ENCODE data around the gene PFKL.
A peak's percentile ranks its signal among the peaks of the same experiment; 100 is the strongest.
"Not testable (repeated sequence)": the region's sequence is repeated elsewhere in the genome, so short reads cannot be mapped to it uniquely, and the experiment has no call there.

Gene PFKL

DNA sequence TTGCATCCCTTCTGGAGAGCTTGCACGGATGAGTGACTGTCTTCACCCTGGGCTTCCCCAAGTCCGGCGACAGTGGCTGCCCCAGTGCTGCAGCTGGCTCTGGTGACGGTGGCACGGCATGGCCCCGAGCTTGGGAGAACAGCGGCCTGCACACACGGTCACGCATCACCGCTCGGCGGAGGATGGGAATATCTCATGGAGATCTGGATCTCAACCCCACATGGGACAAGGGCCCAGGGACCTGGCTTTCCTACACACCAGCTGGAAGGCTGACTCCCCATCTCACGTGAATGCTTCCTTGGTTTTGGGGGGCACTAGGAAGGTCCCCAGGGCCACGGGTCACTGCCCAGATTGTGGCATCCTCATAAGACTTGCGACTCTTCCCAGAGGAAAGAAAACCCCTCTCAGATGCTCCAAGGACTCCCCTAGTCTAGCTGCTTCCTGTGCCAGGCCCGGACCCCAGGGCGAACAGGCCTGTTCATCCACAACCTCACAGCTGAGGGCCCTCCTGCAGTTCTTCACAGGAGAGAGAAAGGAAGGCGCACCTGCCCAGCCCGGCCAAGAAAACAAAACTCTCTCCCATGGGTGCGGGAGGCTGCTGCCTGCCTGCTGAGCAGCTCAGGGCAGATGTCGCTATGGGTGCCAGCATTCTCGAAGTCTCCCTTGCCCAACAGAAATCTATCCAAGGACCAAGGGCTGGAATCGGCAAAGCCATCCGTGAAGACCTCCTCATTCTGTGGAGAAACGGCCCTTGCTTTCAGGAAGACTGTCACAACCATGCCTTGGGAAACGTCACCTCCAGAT, 29.4 kb downstream of the PFKL start:
- no peak for DNase-seq

DNA sequence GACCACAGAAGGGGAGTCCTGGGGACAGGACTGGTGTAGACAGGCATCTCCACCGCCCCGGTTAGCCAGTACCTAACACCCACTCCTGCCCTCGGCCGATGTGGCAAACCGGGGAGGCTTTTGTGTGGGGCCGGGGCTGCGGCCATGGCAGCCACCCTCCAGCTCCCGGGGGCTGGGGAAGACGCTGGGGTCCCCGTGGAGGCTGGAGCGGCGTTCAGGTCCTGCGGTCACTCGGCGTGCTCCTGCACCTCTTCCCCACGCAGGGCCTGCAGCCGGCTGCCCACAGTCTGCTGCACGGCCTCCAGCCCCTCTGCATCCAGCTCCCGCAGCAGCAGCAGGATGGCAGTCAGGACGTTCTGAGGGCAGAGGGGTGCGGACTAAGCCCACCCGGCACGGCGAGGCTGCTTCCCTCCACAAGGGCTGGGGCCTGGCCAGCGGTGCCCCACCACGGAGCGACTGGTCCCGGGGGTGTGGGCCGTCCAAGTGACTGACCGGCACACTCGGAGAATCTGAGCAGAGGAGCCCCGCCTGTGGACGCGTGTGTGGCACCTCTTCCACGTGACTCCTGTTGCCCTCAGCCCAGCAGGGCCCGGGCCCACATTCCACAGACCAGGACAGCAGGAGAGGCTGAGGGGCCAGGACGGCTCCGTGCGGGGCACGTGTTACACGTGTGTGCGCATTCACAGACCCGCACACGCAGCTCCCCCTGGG, 30.3 kb downstream of the PFKL start:
- no peak for DNase-seq

DNA sequence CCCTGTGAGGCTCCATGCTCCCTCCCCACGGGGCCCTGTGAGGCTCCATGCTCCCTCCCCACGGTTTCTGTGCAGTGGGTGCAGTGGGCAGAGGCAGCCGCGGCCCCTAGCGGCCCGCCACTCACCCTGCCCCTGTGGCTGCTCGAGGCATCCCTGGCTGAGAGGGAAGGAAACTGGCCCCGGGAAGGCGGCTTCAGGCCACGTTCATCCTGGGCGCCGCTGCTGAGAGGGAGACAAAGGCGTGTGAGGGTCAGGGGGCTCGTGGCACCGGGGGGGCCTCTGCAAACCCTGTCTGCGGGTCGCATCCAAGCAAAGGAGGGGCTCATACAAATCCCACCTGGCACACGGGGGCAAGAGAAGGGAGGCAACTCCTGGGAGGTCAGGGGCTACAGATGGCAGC, 30.8 kb downstream of the PFKL start:
- no peak for DNase-seq

DNA sequence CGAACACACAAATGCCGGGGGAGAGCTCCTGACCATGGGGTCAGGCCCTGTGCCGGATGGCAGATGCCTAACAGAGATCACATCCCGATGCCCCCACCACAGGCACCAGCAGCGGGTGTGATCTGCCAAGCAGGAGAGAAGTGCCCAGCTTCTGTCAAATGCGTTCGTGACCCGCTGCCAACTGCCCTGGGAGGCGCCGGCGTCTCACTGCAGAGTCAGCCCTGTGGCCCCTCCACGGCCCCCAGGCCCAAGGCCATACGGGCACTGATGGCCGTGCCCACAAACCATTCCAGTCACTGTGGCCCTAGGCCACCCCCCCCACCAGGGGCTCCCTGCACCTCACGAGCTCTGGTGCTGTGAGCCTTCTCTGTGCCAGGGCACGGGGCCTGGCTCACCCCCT, 31.4 kb downstream of the PFKL start:
- DNase-seq: no peak

DNA sequence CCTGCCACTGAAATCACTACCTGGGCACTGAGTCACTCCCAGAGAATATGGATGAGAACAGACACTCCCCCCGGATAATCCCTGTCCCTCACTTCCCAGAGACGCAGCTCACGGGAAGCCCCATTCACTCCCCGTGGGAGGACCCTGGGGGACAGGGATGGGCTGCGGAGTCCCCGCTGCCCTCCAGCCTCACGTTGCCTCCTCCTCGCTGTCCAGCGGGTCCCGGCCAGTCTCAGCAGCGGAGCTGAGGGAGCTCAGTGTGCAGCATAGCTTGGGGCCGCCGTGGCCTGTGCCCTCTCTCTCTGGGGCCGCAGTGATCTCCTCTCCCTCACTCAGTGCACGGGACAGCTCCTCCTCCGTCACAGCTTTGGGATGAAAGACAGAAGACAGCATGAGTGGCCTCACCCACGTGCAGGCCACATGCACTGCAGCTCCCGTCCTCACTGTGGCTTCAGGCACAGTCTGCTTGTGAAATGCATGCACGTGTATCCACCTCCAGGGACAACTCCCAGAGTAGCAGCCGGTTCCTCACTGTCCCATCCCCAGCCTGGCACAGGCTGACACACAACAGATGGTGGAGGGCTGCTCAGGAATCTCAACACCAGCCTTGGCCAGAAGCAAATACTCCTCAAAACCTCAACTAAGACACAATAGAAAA, 31.9 kb downstream of the PFKL start:
- no peak for DNase-seq

DNA sequence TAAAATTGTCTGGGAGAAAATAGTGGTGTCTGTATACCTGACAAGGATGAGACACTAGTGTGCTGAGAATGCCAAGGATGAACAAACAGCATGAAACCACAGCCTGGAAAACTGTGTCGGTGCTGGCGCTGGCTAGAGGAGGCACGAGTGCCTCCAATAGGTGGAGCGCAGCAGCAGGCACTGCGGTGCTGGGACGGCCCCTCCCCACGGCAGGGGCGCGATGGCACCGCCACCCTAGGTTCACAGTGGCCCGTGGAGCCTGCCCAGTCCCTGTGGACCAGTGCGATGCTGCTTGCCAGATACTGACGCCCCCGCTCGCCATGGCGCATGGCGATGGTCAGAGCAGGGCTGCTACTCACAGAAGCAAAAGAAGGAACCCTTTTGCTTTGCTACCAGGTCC, 32.5 kb downstream of the PFKL start:
- no peak for DNase-seq

DNA sequence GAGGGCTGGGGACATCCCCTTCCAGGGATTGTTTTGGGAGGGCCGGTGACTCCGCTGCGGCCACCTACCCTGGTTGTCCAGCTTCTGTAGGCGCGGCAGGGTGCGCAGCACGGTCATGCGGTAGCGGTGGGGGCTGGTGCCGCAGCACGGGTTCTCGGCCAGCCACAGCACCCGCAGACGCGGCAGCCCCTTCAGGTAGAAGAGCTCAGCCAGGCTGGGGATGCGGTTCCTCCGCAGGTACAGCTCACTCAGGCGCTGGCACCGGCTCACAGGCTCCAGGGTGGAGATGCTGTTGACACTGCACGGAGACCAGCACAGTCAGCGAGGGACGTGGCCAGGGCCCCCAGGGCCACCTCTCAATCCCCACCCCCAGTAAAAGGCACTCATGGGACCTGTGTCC, 33.1 kb downstream of the PFKL start:
- DNase-seq: no peak

DNA sequence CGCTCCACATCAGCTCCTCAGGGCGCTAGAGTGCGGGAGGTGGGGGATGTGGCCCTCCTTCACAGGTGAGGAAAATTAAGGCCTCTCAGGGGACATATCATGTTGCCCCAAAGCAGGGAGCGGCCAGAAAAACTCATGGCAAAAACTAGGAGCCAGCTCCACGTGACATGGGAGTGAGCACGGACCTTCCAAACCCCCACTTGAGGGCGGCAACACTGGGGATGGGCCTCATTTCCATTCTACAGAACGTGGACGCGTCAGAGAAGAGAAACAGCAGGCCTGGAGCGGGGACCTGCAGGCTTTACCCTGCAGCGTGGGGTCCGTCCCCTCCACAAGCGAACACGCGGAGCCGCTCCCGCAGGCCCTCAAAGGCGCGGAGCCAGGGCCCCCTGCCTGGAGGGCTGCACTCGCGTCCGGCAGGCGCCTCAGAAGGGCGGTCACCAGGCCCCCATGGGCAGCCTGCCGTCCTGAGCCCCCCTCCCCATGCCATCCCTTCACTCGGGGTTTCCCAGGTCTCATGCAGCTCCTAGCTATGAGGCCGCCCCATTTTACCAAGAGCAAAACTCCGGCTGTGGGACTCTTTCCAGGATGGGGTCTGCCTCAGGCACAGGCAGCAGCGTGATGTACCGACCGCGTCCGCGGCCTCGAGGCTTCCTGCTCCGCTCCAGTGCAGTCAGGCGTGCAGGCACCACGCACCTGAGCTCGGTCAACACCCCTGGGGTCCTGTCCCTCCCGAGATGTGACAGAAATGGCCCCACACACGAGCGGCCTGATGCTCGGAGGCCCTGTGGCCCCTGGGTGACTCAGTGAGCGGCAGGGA, 33.9 kb downstream of the PFKL start:
- no peak for DNase-seq

DNA sequence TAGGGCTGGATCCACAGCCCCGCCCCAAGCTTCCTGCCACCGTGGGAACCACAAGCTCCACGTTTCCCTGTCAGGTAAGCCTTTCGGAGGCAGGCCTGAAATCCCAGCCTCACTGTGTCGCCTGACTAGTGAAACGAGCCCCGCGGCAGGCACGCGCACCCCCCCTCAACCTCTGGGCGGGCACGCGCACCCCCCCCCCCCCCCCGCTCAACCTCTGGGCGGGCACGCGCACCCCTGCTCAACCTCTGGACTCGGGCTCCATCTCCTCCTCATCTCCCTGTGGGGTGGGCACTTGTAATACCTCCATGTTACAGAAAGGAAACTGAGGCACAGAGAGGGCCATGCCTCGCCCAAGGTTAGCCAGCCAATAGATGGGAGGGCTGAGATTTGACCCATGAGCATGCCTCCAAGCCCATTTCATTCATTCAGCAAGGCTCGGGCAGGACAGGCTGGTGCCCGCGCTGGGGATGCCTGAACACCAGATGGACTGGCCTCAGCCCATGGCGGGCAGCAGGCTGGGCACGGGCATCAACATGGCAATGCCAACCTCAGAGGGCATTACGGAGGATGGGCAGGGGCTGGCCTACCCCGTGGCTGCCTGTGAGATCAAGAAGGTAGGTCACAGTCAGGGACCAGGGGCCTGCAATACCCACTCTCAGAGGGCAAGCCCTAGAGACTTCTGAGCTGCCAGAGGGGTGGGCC, 34.6 kb downstream of the PFKL start:
- no peak for DNase-seq

DNA sequence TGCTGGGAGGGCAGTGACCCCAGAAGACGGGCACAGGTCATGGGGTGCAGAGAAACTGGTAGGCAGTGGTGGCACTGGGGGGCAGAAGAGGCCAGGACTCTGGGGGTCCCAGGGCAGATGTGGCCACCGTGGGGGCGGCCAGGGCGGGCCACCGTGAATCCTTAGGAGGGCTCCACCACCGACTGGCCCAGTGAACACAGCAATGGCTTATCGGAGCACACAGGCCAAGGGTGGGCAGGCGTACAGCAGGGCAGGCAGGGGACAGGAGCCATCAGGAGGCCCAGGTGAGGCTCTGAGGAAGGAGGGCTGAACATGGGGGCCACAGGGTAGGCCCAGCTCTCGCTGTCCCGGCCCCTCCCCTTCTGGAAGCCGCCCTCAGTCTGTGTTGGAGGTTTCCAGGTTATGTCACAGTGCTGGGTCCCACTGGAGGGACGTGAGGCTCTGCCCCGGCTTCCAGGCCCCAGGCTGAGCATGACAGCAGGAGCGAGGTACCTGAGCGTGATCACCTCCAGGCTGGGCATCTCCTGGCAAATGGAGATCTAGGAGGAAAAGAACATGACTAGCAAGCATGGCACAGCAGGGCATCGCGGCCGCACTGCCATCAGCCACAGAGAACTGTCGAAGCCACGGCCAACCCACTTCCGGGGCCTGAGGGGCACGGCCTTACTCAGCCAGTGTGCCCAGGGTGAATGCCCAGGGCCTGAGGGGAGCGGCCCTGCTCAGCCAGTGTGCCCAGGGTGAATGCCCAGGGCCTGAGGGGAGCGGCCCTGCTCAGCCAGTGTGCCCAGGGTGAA, 35.6 kb downstream of the PFKL start:
- DNase-seq: no peak

DNA sequence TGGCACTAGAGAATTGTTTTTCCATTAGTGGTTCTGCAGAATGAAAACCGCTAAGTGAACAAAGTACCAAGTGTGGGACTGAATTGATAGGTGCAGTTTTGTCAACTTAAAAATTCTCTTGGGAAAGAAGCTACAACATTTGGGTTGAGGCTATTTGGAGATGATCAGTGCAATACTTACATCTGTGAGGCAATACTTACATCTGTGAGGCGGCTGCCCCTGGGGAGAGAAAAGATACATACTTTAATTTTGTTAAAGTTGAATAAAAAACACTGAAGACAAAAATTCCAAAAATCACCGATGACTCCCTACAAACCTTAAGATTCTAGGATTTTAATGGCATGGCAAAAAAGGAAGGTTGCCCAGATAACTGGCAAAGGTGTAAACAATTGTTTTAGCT, 37.6 kb downstream of the PFKL start:
- DNase-seq: no peak

DNA sequence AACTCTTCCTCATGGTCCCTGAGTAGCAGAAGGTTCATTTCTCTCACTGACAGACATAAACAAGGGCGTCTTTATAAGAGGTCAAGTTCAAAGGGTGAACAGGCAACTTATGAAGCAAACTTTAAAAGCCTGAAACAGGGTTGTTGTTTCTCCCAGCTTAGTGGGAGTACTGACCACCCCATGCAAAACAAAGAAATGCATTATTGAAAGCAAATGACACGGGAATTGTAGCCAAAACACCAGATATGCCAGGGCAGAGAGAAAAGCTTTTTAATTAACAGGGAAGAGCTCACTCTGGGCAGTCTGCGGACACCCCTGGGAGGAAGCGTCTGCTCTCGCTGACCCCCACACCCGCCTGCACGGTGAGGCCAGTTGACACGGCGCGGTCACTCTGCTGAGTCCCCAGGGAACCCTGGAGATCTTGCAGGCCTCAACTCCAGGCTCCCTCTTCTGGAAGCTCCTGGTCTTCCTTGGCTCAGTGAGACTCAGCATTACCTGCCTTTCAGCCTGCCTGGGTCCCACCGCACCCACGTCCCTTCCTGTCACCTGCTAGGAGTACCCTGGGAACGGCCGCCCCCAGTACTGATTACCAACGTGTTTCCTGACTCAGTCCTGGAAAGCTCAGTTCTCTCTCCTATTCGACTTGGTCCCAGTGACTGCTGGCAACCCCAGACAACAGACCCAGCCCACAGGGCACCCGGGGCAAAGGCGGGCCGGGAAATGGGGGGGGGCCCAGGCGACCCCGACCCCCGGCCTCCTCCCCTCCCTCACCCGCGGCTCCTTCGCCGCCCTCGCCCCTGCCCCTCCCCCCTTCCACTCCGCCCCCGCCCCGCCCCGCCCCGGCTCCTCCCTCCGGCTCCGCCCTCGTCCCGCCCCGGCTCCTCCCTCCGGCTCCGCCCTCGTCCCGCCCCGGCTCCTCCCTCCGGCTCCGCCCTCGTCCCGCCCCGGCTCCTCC, 38.4 kb downstream of the PFKL start:
- DNase-seq: peak; percentile 24 to 43 (median 40)

DNA sequence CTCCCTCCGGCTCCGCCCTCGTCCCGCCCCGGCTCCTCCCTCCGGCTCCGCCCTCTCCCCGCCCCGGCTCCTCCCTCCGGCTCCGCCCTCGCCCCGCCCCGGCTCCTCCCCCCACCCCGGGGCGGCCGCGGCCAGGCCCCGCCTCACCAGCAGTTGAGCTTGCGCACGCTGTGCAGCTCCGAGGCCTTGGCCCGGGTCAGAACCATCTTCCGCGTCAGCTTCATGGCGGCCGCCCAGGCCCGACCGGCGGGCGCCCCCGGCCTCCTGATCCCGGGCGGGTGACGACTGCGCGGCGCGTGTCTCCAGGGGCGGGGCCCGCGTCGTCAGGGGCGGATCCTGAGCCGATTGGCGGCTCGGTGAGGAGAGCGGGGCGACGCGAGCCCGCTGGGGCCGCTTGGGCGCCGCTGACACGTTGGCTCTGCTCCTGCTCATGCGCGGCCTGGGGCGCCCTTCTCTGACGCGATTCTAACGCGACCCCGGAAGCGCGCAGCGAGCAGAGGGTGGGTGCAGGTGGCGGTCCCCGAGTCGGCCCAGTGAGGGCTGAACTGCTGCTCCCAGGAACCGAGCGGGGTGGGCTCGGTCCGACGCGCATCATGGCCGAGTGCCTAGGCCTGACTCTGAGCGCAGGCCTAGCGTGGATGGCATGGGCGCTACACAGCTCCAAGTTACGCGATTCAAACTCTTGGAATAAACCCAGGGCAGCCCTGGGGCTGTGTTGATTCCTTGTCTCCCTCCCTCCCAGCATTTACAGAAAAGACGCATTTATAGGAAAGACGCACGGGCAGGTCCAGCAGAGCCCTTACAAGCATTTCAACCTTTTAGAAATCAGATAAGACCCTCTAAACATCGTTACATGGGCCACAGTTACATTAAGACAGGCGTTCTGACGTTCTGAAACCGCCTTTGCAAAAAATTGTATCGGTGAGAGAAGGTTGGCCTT, 39.4 kb downstream of the PFKL start, which contains the start of gene CFAP410:
Gene CFAP410, minus strand, starts transcription at position 420 of the 940 bp plus-strand sequence. Its CDS starts 196 bp downstream, at position 224.
- peak; percentile 97 to 98 (median 98) for DNase-seq

DNA sequence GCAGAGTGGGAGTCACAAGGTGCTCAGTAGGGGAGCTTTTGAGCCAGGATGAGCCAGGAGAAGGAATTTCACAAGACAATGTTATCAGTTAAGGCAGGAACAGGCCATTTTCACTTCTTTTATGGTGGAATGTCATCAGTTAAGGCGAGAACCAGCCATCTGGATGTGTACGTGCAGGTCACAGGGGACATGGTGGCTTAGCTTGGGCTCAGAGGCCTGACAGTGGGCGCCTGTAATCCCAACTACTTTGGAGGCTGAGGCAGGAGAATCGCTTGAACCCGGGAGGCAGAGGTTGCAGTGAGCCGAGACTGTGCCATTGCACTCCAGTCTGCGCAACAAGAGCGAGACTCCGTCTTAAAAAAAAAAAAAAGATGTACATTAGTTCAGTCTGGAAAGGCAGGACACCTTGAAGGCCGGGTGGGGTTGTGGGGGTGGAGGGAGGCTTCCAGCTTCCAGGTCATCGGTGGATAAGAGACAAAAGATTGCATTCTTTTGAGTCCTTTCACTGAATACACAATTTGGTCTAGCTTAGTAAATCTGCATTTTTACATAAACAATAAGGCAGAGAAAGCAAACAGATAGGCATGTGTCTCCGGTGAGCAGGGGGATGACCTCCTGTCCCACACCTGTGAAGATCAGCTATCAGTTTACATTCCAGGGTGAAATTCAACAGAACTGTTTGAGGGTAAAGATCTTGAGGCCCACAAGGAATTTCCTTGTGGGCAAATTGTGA, 42.0 kb downstream of the PFKL start:
- not testable (repeated sequence) for DNase-seq

DNA sequence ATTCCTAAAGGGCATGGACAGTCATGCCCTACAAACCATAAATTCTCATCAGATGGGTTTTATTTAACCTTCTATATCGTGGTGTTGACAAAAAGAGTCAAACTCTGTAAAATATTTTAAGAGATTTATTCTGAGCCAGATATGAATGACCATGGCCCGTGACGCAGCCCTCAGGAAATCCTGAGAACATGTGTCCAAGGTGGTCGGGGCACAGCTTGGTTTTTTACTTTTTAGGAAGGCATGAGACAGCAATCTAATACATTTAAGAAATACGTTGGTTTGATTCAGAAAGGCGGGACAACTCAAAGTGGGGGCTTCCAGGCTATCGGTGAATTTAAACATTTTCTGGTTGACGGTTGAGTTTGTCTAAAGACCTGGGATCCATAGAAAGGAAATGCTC, 43.1 kb downstream of the PFKL start:
- DNase-seq: not testable (repeated sequence)

DNA sequence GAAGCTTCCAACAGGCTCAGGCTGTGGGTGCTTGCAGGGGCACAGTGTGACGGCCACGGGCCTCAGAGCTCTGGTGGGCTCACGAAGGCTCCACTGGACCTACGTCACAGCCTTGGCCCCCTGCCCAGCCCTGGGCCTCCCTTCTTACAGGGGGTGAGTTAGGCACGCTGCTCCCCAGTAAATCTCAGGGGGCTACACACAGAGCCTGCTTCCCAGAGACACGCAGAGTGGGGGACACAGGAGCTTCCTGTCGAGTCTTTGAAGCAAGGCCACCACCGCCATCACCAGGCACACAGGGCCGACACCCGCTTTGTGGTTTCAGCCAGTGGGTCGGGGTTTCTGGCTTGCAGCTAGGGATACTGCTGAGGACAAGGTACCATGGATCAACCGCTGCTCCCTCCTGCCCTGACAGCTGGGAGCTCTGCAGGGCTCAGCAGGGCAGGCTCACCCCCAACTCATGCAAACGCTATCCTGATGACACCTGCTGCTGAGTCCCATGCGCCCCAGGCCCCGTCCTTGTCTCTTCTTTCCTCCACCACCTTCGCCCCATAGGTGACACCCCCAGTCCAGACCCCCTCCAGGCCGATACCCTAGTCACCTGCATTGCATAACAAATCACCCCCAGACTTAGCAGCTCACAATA, 44.8 kb downstream of the PFKL start:
- DNase-seq: no peak

DNA sequence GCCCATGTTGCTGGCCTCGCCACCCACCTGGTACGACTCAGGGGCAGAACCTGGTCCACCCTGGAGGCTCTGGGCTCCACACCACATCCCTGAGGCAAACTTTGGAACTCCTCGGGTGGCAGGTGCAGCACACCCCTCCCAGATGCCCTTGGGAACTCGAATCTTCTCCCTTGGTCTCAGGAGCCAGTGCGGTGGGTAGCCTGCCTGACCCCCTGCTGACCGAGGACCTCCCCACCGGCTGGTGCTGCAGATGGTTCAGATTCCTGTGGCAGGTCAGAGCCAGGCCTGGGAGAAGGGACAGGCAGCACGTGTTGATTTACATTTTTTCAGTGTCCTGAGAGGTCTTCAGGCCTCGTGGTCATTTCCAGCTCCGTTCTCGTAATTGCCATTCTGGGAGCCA, 45.6 kb downstream of the PFKL start:
- no peak for DNase-seq
